ENCODE results near the gene MYRF. TPM values are rescaled to one million over a fixed set of nuclear protein-coding genes. Genes with fewer than 3 reads are reported as not detected.

Gene MYRF
- polyA plus RNA-seq (2014; cell fraction: cytosol; rRNA removed), result 15.1 and 15.2 TPM in 2 replicates
- polyA plus RNA-seq (2014; cell fraction: nucleus; rRNA removed), result 68.5 and 88.2 TPM in 2 replicates

DNA sequence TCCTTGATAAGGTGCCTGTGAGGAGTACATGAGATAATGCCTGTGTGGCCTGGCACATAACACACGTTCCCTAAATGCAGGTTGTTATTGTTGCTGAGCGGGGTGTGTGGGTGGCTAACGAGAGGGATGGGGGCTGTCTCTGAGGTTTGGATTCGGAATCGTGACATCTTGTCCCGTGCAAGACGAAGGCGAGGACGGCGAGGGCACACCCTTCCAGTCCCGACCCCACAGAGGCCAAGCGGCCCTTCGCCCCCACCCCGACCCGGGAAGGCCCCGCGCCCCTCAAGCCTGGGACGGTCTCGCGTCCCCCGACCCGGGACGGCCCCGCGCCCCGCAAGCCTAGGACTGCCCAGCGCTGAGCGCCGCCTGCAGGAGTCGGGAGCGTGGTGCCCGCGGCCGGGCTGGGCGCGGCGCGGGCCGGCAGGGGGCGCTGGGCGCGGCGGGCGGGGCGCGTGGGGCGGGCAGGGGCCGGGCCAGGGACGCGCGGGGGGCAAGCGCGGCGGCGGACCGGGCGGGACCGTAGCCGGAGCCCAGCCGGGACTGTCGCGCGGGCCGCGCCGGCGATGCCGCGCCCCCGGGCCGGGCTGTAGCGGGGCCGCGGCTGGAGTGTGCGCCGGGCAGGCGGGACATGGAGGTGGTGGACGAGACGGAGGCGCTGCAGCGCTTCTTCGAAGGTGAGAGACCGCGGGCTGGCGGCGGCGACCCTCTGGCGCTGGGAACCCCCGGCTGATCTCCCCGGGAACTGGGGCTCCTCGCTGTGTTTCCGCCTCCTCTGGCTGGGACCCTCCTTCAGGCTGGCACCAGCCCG, at the start of gene MYRF:
MYRF (plus strand) TSS at position 520 of the 808 bp plus-strand sequence; CDS start at position 629, 109 bp downstream.
- DNase-seq (ENCODE audit: low spot score), result no peak

DNA sequence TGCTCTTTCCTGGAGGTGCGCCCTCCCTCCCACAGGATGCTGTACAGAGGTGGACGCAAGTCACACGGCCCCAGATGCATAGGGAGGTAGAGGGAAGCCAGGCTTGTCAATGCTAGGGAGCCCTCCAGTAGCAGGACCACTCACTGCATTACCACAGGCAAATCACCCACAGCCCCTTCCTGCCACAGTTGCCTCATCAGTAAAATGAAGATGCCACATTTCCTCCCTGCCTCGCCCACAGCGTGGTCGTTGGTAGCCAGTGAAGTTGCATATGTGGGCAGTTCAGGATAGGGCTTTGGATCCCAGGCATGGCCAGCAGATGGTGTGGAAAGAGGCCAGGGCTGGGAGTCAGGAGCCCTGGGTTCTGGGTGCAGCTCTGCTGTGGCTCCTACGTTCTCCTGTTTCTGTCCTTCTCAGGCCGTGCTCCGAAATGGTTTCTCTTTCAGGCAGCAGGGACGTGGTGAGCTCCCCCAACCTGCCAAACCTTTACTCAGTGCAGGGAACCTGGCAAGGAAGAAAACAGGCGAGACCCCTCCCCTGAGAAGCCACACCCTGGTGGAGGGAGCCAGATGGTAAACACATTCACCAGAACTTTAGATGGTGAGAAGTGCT, 49.6 kb upstream of the MYRF start:
- DNase-seq (ENCODE audit: low spot score), result no peak

GRCh38 chr11:61704838-61705237, 47.6 kb upstream of the MYRF start:
- DNase-seq (ENCODE audit: low spot score), result no peak

- no peak for DNase-seq (ENCODE audit: low spot score)
These were observed 45.7 kb upstream of the MYRF start for GRCh38 chr11:61706452-61707400.

DNA sequence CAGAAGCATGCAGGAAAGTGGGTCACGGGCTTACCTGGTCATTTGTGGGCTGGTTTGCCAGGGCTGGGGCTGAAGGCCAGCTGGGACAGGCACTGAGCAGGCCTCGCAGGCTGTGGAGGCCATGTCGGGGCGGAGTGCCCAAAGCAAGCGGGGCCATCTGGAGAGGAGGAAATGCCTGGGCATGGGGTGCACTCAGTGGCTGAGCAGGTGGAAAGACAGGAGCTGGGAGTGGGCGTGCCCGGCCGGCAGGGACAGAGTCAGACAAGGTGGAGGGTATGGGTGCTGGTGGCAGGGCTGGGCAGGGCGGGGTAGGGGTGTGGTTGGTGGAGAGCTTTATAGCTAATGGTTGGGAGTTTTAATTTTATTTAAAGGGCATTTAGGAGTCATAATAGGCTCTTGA, 44.9 kb upstream of the MYRF start:
- no peak for DNase-seq (ENCODE audit: low spot score)

DNA sequence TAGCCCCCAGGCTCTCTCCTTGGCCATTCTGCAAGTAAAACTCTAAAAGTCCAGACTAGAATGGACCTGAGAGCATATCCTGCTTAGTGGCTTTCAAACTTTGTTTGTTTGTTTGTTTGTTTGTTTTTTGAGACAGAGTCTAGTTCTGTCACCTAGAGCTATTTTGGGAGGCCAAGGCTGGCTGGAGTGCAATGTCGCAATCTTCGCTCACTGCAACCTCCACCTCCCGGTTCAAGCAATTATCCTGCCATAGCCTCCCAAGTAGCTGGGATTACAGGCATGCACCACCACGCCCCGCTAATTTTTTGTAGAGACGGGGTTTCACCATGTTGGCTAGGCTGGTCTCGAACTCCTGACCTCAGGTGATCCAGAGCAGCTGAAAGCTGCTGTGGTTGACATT, 43.3 kb upstream of the MYRF start:
- DNase-seq (ENCODE audit: low spot score), result no peak

GRCh38 chr11:61709572-61709971, 42.9 kb upstream of the MYRF start:
- DNase-seq (ENCODE audit: low spot score), result no peak

DNA sequence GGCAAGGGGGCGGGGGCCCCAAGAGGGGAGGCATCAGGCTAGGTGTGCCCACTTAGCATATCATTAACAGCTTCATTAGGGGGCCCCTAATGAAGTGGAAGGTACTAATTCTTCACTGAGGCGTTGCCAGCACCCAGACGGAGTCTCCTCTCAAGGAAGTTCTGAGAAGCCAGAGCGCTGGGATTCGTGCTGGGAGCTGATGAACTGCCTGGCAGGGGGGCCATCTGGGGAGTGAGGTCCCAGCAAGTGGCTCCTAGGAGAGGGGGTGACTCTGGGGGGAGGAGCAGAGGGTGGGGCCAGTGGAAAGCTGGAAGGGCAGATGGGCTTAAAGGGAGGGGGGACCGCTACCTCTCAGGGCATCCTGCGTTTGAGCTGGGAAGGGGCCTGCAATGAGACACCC, 42.4 kb upstream of the MYRF start:
- no peak for DNase-seq (ENCODE audit: low spot score)

- DNase-seq (ENCODE audit: low spot score), result no peak
These were observed 41.4 kb upstream of the MYRF start for GRCh38 chr11:61711037-61711436.

- DNase-seq (ENCODE audit: low spot score), result peak; percentile 61
These were observed 40.9 kb upstream of the MYRF start for GRCh38 chr11:61711498-61711897.

DNA sequence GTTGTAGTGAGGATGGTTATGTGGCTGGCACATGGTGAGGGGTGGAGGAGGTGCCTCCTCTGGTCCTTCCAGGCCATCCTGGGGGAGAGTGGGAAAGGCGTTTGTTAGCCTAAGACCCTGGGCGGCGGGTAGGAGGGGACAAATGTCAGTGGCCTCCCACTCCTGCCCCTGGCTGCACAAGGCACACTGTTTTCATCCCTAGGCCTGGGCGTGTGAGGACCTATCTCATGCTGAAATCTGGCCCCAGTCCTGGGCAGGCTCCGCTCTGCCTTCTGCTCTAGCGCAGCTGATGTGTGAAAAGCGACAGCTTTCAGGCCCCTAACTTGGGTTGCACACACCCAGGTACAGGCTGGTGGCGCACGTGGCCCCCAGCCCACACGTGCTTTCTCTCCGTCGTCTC, 40.1 kb upstream of the MYRF start:
- peak; percentile 51 for DNase-seq (ENCODE audit: low spot score)

GRCh38 chr11:61712846-61713245, 39.6 kb upstream of the MYRF start:
- DNase-seq (ENCODE audit: low spot score), result no peak

- DNase-seq (ENCODE audit: low spot score), result no peak
These were observed 39.0 kb upstream of the MYRF start for GRCh38 chr11:61713464-61713863.

GRCh38 chr11:61713906-61714305, 38.5 kb upstream of the MYRF start:
- no peak for DNase-seq (ENCODE audit: low spot score)

DNA sequence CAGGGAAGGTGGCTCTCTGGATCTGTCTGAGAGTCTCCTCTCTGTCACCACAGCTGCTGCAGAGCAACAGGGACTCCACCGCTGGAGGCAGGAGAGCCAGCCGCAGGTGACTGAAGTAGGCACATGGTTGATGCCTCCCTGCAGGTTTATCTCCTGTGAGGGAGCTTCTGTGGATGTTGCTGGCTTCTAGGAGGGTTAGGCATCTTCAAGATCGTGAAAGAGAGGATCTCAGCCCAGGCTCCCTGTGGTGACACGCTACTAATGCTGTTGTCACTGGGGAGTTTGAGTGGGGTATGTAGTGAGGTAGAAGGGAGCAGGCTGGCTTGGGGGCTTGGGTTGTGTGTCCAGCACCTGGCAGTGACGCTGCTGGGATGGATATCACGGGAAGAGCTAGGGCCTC, 38.1 kb upstream of the MYRF start:
- no peak for DNase-seq (ENCODE audit: low spot score)

GRCh38 chr11:61714916-61715315, 37.5 kb upstream of the MYRF start:
- DNase-seq (ENCODE audit: low spot score), result no peak

- no peak for DNase-seq (ENCODE audit: low spot score)
These were observed 36.6 kb upstream of the MYRF start for GRCh38 chr11:61715867-61716266.

DNA sequence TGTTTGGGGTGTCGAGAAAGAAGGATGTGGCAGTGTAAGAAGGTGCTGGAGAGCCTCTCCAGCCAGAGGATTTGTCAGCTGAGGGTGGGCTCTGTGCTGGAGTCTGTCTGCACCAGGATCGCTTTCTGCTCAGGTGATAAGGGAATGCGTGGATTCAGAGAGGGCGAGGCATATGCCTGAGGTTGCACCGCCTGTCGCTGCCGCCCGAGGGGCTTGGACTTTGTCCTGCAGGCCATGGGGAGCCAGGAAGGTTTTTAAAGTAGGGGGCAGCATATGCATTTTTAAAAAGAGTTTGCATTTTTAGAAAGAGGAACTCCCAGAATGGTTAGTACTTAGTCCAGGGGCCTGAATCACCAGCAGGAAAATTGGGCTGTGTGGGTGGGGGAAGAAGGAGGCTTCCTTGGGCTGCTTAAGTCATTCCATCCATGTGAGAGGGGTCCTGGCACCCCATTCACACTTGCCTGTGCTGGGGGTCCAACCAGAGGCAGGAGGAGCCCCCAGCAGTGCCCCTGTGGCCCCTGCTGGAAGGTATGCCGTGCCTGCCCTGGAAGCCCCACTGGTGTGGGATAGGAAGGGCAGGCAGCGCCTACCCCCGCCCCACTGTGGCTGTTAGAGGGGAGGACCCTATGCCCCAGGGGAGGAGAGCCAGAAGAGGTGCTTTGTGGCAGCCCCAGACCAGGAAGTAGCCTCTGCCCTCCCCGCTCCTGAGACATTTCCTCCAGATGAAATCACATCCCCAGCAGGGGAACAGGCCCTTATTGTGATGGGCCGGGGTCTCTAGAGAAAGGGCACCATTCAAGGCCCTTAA, 35.8 kb upstream of the MYRF start:
- no peak for DNase-seq (ENCODE audit: low spot score)

GRCh38 chr11:61717286-61718033, 35.0 kb upstream of the MYRF start:
- DNase-seq (ENCODE audit: low spot score), result no peak

DNA sequence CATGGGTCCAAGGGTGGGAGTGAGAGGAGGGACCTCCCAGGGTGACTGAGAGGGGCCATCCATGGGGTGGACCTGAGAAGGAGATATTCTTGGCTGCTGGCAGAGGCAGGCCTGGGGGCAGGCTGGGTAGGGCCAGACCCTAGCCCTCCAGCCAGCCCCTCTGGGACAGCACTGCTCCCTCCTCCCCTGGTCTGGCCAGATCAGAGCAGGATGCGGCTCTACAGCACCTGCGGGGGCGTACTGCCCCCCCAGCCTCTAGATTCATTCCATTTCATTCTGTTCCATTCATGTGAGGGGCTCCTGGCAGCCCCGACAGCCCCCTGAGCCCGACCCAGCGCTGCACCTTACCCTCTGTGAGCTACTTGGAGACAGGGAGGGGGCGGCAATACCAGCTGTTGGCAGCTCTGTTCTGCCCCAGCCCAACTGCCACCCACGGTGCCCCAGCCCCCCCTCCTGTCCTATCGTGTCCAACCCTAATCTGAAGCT, 34.3 kb upstream of the MYRF start:
- no peak for DNase-seq (ENCODE audit: low spot score)

Data from SK-N-DZ (cell line).